A673 (cell line): ENCODE measurements around the gene KREMEN1. TPM values are rescaled to one million over a fixed set of nuclear protein-coding genes. Genes with fewer than 3 reads are reported as not detected.
A peak's percentile ranks its signal among the peaks of the same experiment; 100 is the strongest.

Source experiments
- BruUV-seq: library from RNA; stranded (reverse); fragments of 400-500 nt; replicated peaks from 2 replicates; lab custom pipeline; 2021; lab: Mats Ljungman, UMichigan
- CTCF ChIA-PET: fragments of 300-600 bp; sonication (Branson Sonifier 250); formaldehyde crosslinking; loops from one replicate; lab custom pipeline; 2022; ENCODE audit warnings: antibody characterized with exemption; lab: Charles Lee
- POLR2A ChIA-PET: fragments of 300-600 bp; sonication (Branson Sonifier 250); formaldehyde crosslinking; loops from one replicate; lab custom pipeline; 2022; ENCODE audit warnings: antibody characterized with exemption; ENCODE audit not compliant: low non-redundant PET; lab: Charles Lee
- DNase-seq: peaks from one replicate; pipeline ENCODE4 v3.0.0-alpha.2; 2015; ENCODE audit warnings: low spot score
- H3K27ac ChIP-seq: fragments of 200-600 bp; sonication (generic); 2 replicates; pipeline ENCODE4 v1.5.1; 2016; ENCODE audit warnings: mixed run types, low read depth, mild to moderate bottlenecking, mixed read lengths, antibody characterized with exemption, low read length; ENCODE audit not compliant: poor library complexity, severe bottlenecking
- H3K27me3 ChIP-seq: fragments of 200-600 bp; sonication (generic); replicated peaks from 2 replicates; pipeline ENCODE4 v1.6.1; 2017; ENCODE audit warnings: mixed run types, low read depth, mild to moderate bottlenecking, mixed read lengths, antibody characterized with exemption, low read length; ENCODE audit not compliant: insufficient read depth, poor library complexity
- H3K36me3 ChIP-seq: fragments of 200-600 bp; sonication (generic); 2 replicates; pipeline ENCODE4 v1.6.1; 2016; ENCODE audit warnings: mixed run types, mild to moderate bottlenecking, mixed read lengths, antibody characterized with exemption, low read length; ENCODE audit not compliant: insufficient read depth, poor library complexity, severe bottlenecking
- H3K4me1 ChIP-seq: fragments of 200-600 bp; sonication (generic); 2 replicates; pipeline ENCODE4 v1.6.1; 2017; ENCODE audit warnings: mixed run types, mild to moderate bottlenecking, mixed read lengths, antibody characterized with exemption, low read length; ENCODE audit not compliant: insufficient read depth, poor library complexity, severe bottlenecking
- H3K4me3 ChIP-seq: fragments of 200-600 bp; sonication (generic); 2 replicates; pipeline ENCODE4 v1.5.1; 2016; ENCODE audit warnings: low read depth, mixed run types, mild to moderate bottlenecking, mixed read lengths, low read length; ENCODE audit not compliant: poor library complexity, severe bottlenecking
- H3K9me3 ChIP-seq: fragments of 200-600 bp; sonication (generic); 2 replicates; pipeline ENCODE4 v1.6.1; 2016; ENCODE audit warnings: mixed run types, low read depth, mild to moderate bottlenecking, mixed read lengths, antibody characterized with exemption, low read length; ENCODE audit not compliant: poor library complexity, severe bottlenecking
- EZH2 ChIP-seq: fragments of 200-600 bp; sonication (generic); IDR thresholded peaks from 2 replicates; pipeline ENCODE4 v1.6.1; 2017; ENCODE audit warnings: borderline replicate concordance, low read depth, mild to moderate bottlenecking, mixed read lengths, antibody characterized with exemption, low read length; ENCODE audit not compliant: poor library complexity, severe bottlenecking
- intact Hi-C: fragments of 100-400 bp; cut with micrococcal nuclease; formaldehyde crosslinking; loops from one replicate; pipeline ENCODE4 v1.10.0; 2022; ENCODE audit not compliant: unreplicated experiment
- total RNA-seq: library from RNA; stranded (reverse); gene quantifications from 2 replicates; pipeline ENCODE4 v1.2.3, GENCODE V29; 2021
- TF ChIP-seq, protein P1 (sequence below): fragments of 300-800, 200-600 bp; sonication (generic); conservative IDR thresholded peaks from 2 replicates; pipeline ENCODE4 v1.5.1; 2017; ENCODE audit warnings: low read depth, mild to moderate bottlenecking, antibody characterized with exemption, low read length, moderate library complexity, mixed read lengths

Gene KREMEN1
- total RNA-seq, 1 experiment from 2014 or later, result 4.2 TPM

DNA sequence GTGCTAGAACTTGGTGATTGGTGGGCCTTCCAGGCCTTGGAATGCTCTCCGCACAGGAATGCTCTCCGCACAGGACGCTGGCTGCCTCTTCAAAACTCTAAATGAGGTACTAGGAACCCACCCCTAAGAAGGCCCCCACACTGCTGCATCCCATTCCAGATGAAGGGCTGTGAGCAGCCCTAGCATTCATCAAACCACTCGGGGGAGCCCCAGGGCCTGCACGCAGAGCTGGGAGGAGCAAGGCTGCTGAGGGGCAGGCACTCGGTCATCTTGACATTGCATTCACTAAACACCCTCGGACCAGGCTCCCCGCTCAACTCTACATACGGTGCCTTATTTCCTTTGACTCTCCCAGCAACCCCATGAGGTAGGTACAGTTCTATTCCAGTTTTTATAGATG, 83.7 kb downstream of the KREMEN1 start:
- no peak overlapping the region for H3K27ac ChIP-seq
- no TSS peak for BruUV-seq
- no peaks in the 10 kb centered on the region for H3K9me3 ChIP-seq
- intact Hi-C loops, result loop anchor here (10.0 kb wide), 1 partner anchor 82 kb away; the partner anchor contains the start of gene KREMEN1
- H3K36me3 ChIP-seq, result no peaks in the 10 kb centered on the region
- no peak for DNase-seq
- no peak overlapping the region for H3K4me3 ChIP-seq
- peaks cover 25% of the 10 kb centered on the region for H3K4me1 ChIP-seq
- POLR2A ChIA-PET, result no interaction called here
- TF ChIP-seq, protein P1, sequence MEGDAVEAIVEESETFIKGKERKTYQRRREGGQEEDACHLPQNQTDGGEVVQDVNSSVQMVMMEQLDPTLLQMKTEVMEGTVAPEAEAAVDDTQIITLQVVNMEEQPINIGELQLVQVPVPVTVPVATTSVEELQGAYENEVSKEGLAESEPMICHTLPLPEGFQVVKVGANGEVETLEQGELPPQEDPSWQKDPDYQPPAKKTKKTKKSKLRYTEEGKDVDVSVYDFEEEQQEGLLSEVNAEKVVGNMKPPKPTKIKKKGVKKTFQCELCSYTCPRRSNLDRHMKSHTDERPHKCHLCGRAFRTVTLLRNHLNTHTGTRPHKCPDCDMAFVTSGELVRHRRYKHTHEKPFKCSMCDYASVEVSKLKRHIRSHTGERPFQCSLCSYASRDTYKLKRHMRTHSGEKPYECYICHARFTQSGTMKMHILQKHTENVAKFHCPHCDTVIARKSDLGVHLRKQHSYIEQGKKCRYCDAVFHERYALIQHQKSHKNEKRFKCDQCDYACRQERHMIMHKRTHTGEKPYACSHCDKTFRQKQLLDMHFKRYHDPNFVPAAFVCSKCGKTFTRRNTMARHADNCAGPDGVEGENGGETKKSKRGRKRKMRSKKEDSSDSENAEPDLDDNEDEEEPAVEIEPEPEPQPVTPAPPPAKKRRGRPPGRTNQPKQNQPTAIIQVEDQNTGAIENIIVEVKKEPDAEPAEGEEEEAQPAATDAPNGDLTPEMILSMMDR, result peak; percentile 23; the same call in 1 of the 2 replicates
- no peak for TF ChIP-seq EZH2
- H3K27me3 ChIP-seq, result no peaks in the 10 kb centered on the region
- CTCF ChIA-PET, result no interaction called here

DNA sequence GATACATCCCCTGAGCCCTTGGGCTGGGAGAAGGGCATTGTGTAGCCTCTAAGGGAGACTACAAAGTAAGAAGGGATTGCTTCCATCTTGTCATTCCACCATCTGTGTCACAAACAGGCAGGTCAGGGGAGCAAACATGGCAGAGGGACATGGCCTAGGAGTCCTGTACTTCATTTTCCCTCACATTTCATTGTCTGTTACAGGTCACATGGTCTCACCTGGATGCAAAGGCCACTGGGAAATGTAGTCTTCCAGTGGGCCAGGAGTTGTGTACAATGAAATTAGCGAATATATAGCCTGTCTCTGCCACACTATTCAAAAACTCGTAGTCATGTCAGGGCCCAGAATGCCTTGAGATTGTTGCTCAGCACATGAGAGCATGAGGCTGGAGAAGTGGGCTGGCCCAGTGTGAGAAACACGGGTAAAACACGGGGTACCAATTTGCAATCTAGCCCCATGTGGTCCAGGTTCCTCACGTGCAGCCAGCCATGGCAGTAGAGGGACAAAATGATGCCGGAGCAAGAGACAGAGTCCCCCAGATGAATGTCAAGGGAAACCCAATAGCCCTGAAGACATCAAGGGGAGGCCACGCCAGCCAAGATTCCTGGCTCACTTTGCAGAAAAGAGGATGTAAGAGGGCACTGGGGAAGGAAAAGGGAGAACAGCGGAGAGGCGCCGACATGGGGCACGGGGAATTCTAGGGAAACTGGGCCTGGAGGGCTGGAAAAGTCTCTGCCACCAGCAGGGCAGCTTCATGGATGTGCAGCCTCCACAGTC, 85.1 kb downstream of the KREMEN1 start:
- DNase-seq, result no peak
- no peaks in the 10 kb centered on the region for H3K9me3 ChIP-seq
- no peaks in the 10 kb centered on the region for H3K36me3 ChIP-seq
- H3K27me3 ChIP-seq, result no peaks in the 10 kb centered on the region
- no peak overlapping the region for H3K4me3 ChIP-seq
- ChIA-PET CTCF (interaction anchor here (0.6 kb wide), 1 partner anchor 10 kb away, joined by 4 read pairs; no protein-coding TSS in a partner anchor), POLR2A (no interaction called here)
- H3K27ac ChIP-seq, result no peak overlapping the region
- H3K4me1 ChIP-seq, result peaks cover 13% of the 10 kb centered on the region
- BruUV-seq, result no TSS peak
- TF ChIP-seq, protein P1, result no peak
- no peak for TF ChIP-seq EZH2
- intact Hi-C loops, result loop anchor here (10.0 kb wide), 1 partner anchor 83 kb away; the partner anchor contains the start of gene KREMEN1

DNA sequence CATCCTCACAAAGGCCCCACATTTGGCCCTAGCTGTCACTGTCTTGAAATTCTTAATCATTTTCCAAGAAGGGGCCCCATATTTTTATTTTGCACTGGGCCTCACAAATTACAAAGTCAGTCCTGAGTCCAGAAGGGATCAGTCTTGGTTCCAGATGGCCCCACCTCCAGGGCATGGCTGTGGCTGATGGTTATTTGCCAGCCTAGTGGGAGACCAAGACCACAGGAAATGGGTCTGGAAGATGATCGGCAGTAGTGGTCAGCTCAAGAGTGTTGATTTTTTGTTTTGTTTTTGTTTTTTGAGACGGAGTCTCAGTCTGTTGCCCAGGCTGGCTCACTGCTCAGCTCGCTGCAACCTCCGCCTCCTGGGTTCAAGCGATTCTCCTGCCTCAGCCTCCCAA, 85.7 kb downstream of the KREMEN1 start:
- H3K27ac ChIP-seq, result no peak overlapping the region
- ChIA-PET CTCF (no interaction called here), POLR2A (no interaction called here)
- no TSS peak for BruUV-seq
- H3K9me3 ChIP-seq, result no peaks in the 10 kb centered on the region
- DNase-seq, result no peak
- H3K36me3 ChIP-seq, result no peaks in the 10 kb centered on the region
- no peak overlapping the region for H3K4me3 ChIP-seq
- peaks cover 7% of the 10 kb centered on the region for H3K4me1 ChIP-seq
- no peak for TF ChIP-seq EZH2
- TF ChIP-seq, protein P1, result no peak
- intact Hi-C loops, result loop anchor here (10.0 kb wide), 1 partner anchor 84 kb away; the partner anchor contains the start of gene KREMEN1
- no peaks in the 10 kb centered on the region for H3K27me3 ChIP-seq
